GM12891 (cell line): ENCODE measurements around the gene GALNT10.

Experiments used
- POLR2A ChIP-seq: IDR thresholded peaks from 2 replicates; pipeline ENCODE4 v1.6.1; 2011; ENCODE audit warnings: low read depth, low read length, control low read depth
- POLR2AphosphoS5 ChIP-seq: IDR thresholded peaks from 2 replicates; pipeline ENCODE4 v1.6.1; 2011; ENCODE audit warnings: low read depth, low read length, control low read depth
- SPI1 ChIP-seq: IDR thresholded peaks from 2 replicates; pipeline ENCODE4 v1.6.1; 2011; ENCODE audit warnings: low read depth, low read length, control low read depth

DNA sequence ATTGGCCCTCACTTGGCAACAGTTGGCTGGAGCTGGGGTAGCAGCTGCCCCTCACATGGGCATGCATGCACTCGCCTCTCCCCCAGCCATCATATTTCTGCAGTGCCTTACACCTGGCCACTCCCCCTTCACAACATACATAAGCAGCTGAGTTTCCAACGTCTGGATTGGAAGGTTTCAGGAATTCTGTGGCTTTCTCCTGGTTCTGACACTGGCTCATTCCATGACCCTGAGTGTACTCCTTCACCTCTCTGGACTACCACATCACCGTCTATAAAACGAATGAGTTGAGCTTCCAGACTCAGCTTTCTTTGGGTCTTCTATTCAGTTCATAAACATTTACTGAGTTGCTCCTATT is 84.3 kb downstream of the GALNT10 start:
- TF ChIP-seq POLR2A (no peak), SPI1 (no peak), POLR2AphosphoS5 (no peak)
